GM23338 (cell line): ENCODE measurements around the gene MATK. TPM values are rescaled to one million over a fixed set of nuclear protein-coding genes. Genes with fewer than 3 reads are reported as not detected.

Source experiments
- ATAC-seq: fragments of 200-7000 bp; cut with Tn5 transposase; 3 replicates; pipeline ENCODE4 v1.9.1; 2020
- DNase-seq: peaks from one replicate; pipeline ENCODE4 v3.0.0-alpha.2; 2015; ENCODE audit warnings: low spot score
- H2AFZ ChIP-seq: fragments of 200-600 bp; sonication (generic); 2 replicates; pipeline ENCODE4 v1.8.0; 2016; ENCODE audit warnings: antibody characterized with exemption, mild to moderate bottlenecking, moderate library complexity
- H3F3A ChIP-seq: fragments of 200-600 bp; sonication (generic); replicated peaks from 2 replicates; pipeline ENCODE4 v1.8.0; 2017; ENCODE audit warnings: antibody characterized with exemption, mixed run types, low read depth
- H3K27ac ChIP-seq: fragments of 200-600 bp; sonication (generic); 2 replicates; pipeline ENCODE4 v1.6.1; 2016; ENCODE audit warnings: low read depth
- H3K27me3 ChIP-seq: fragments of 200-600 bp; sonication (generic); 2 replicates; pipeline ENCODE4 v1.8.0; 2016; ENCODE audit warnings: mild to moderate bottlenecking, mixed run types, moderate library complexity; ENCODE audit not compliant: insufficient read depth
- H3K36me3 ChIP-seq: fragments of 200-600 bp; sonication (generic); 2 replicates; pipeline ENCODE4 v1.8.0; 2016; ENCODE audit warnings: mild to moderate bottlenecking; ENCODE audit not compliant: insufficient read depth
- H3K4me1 ChIP-seq: fragments of 200-600 bp; sonication (generic); 2 replicates; pipeline ENCODE4 v1.8.0; 2016; ENCODE audit warnings: mild to moderate bottlenecking, moderate library complexity; ENCODE audit not compliant: insufficient read depth
- H3K4me2 ChIP-seq: fragments of 200-600 bp; sonication (generic); 2 replicates; pipeline ENCODE4 v1.7.1; 2017; ENCODE audit warnings: mixed run types
- H3K4me3 ChIP-seq: fragments of 200-600 bp; sonication (generic); 2 replicates; pipeline ENCODE4 v1.6.1; 2016; ENCODE audit warnings: mixed run types
- H3K79me2 ChIP-seq: fragments of 200-600 bp; sonication (generic); replicated peaks from 2 replicates; pipeline ENCODE4 v1.8.0; 2017; ENCODE audit warnings: mild to moderate bottlenecking; ENCODE audit not compliant: insufficient read depth
- H3K9me2 ChIP-seq: fragments of 200-600 bp; sonication (generic); 2 replicates; pipeline ENCODE4 v1.8.0; 2017; ENCODE audit not compliant: insufficient read depth
- H4K20me1 ChIP-seq: fragments of 200-600 bp; sonication (generic); replicated peaks from 2 replicates; pipeline ENCODE4 v1.8.0; 2017; ENCODE audit warnings: mild to moderate bottlenecking; ENCODE audit not compliant: insufficient read depth
- H3K27ac Mint-ChIP-seq: 2 replicates; pipeline ENCODE4 v1.8.0; 2020; ENCODE audit warnings: inconsistent platforms, mild to moderate bottlenecking, moderate library complexity, mixed read lengths
- H3K27me3 Mint-ChIP-seq: 3 replicates; pipeline ENCODE4 v1.8.0; 2022; ENCODE audit warnings: low read depth, mild to moderate bottlenecking, moderate library complexity, mixed read lengths, inconsistent platforms; ENCODE audit not compliant: insufficient read depth, poor library complexity
- H3K36me3 Mint-ChIP-seq: 3 replicates; pipeline ENCODE4 v1.8.0; 2021; ENCODE audit warnings: low read depth, mild to moderate bottlenecking, inconsistent platforms, moderate library complexity, mixed read lengths
- H3K4me1 Mint-ChIP-seq: 3 replicates; pipeline ENCODE4 v1.8.0; 2020; ENCODE audit warnings: mild to moderate bottlenecking, inconsistent platforms, mixed read lengths
- H3K4me3 Mint-ChIP-seq: 3 replicates; pipeline ENCODE4 v1.8.0; 2021; ENCODE audit warnings: moderate library complexity, mild to moderate bottlenecking, inconsistent platforms, mixed read lengths
- H3K9me3 Mint-ChIP-seq: 3 replicates; pipeline ENCODE4 v1.8.0; 2020; ENCODE audit warnings: moderate library complexity, mild to moderate bottlenecking, inconsistent platforms, mixed read lengths
- CREB1 ChIP-seq: fragments of 250-450 bp; sonication (Bioruptor Pico); IDR thresholded peaks from 2 replicates; pipeline ENCODE4 v1.5.0; 2020; ENCODE audit warnings: low read depth, mild to moderate bottlenecking, moderate library complexity
- EZH2 ChIP-seq: fragments of 200-600 bp; sonication (generic); IDR thresholded peaks from one replicate; pipeline ENCODE4 v1.8.0; 2017; ENCODE audit warnings: antibody characterized with exemption, mild to moderate bottlenecking, low read depth; ENCODE audit not compliant: unreplicated experiment
- JUNB ChIP-seq: IDR thresholded peaks from one replicate; pipeline ENCODE4 v1.6.1; 2016; ENCODE audit warnings: antibody characterized with exemption; ENCODE audit not compliant: unreplicated experiment
- POLR2AphosphoS5 ChIP-seq: IDR thresholded peaks from 2 replicates; pipeline ENCODE4 v1.6.1; 2016; ENCODE audit warnings: antibody characterized with exemption, low read depth
- STAT1 ChIP-seq: IDR thresholded peaks from one replicate; pipeline ENCODE4 v1.6.1; 2016; ENCODE audit warnings: antibody characterized with exemption; ENCODE audit not compliant: unreplicated experiment
- ZNF114 ChIP-seq: fragments of 250-450 bp; sonication (Bioruptor Pico); IDR thresholded peaks from 2 replicates; pipeline ENCODE4 v1.5.0; 2020; ENCODE audit warnings: mild to moderate bottlenecking, moderate library complexity
- ZNF331 ChIP-seq: fragments of 250-450 bp; sonication (Bioruptor Pico); IDR thresholded peaks from 2 replicates; pipeline ENCODE4 v1.5.0; 2020; ENCODE audit warnings: low read depth, mild to moderate bottlenecking, moderate library complexity
- polyA plus RNA-seq: library from polyadenylated mRNA; unstranded; fragments of >200 nt; fragmentation: Nextera tagmentation; extraction: Ambion mirVana; gene quantifications from 2 replicates; pipeline ENCODE4 v1.2.1, GENCODE V29; 2016
- total RNA-seq: library from RNA; depleted of rRNA; stranded (reverse); fragments of >200 nt; shearing (Covaris generic); gene quantifications from 2 replicates; pipeline ENCODE4 v1.2.3, GENCODE V29; 2014
- TF ChIP-seq, protein P1 (sequence below): IDR thresholded peaks from one replicate; pipeline ENCODE4 v1.6.1; 2018; ENCODE audit warnings: antibody characterized with exemption; ENCODE audit not compliant: unreplicated experiment
- TF ChIP-seq, protein P2 (sequence below): IDR thresholded peaks from 2 replicates; pipeline ENCODE4 v1.6.1; 2016; ENCODE audit warnings: antibody characterized with exemption

Gene MATK
- total and polyA plus RNA-seq, 2 experiments from 2014 or later: 13.4 to 21.4 TPM

DNA sequence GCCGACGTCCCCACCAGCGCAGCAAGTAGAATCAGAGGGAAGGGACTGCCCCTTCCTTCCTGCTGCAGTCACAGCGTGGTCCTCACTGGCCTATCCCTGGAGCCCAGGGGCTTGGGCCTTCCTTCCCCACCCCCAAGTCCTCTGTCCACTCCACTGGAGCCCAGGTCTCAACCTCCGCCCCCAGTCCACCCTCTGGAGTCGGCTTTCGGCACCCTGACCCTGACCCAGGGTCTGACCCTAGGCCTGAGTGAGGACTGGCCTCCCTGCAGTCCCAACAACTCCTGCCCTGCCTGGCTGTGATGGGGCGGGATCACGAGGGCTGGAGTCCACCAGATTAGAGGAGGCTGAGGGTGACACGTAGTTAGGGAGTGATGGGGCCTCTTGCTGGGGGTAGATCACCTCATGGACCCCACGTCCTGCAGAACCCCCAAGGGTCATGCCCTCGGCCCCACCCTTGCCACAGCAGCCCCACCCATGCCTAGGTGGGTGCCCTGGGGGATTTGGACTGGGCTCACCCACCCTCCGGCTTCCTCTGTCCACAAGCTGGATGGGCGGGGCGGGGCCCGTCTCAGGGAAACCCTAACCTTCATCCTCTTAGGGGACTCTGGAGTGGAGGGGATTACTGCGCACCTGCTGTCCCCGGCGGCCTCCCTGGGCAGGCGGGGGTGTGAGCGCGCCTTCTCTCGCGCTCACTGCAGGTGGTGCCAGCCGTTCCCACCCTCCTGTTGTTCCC, 18.0 kb downstream of the MATK start (continued):
- TF ChIP-seq, protein P1, sequence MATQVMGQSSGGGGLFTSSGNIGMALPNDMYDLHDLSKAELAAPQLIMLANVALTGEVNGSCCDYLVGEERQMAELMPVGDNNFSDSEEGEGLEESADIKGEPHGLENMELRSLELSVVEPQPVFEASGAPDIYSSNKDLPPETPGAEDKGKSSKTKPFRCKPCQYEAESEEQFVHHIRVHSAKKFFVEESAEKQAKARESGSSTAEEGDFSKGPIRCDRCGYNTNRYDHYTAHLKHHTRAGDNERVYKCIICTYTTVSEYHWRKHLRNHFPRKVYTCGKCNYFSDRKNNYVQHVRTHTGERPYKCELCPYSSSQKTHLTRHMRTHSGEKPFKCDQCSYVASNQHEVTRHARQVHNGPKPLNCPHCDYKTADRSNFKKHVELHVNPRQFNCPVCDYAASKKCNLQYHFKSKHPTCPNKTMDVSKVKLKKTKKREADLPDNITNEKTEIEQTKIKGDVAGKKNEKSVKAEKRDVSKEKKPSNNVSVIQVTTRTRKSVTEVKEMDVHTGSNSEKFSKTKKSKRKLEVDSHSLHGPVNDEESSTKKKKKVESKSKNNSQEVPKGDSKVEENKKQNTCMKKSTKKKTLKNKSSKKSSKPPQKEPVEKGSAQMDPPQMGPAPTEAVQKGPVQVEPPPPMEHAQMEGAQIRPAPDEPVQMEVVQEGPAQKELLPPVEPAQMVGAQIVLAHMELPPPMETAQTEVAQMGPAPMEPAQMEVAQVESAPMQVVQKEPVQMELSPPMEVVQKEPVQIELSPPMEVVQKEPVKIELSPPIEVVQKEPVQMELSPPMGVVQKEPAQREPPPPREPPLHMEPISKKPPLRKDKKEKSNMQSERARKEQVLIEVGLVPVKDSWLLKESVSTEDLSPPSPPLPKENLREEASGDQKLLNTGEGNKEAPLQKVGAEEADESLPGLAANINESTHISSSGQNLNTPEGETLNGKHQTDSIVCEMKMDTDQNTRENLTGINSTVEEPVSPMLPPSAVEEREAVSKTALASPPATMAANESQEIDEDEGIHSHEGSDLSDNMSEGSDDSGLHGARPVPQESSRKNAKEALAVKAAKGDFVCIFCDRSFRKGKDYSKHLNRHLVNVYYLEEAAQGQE: no peak
- TF ChIP-seq ZNF331 (CRISPR knock-in tag) (no peak), ZNF114 (CRISPR knock-in tag) (no peak)

DNA sequence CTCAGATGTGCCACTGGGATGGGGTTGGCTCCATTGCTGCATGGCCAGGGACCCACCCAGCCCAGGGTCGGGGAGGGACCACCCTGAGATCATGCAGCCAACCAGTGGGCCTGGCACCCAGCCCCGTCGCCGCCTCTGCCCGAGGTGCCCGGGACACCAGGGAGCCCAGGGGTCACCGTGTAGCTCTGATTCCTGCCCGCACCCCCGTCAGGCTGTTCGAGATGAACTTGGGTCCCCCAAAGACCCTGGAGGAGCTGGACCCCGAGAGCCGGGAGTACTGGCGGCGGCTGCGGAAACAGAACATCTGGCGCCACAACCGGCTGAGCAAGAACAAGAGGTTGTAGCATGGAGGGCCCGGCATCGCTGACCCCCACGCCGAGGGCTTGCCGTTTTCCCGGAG, 19.1 kb downstream of the MATK start:
- Mint-ChIP-seq H3K36me3 (peaks cover 9% of the 10 kb centered on the region), H3K9me3 (no peaks in the 10 kb centered on the region; the same call in 1 of the 3 replicates), H3K4me1 (peaks cover 8% of the 10 kb centered on the region), H3K4me3 (no peak overlapping the region), H3K27me3 (peaks cover 9% of the 10 kb centered on the region), H3K27ac (no peak overlapping the region)
- Histone ChIP-seq H3K36me3 (no peaks in the 10 kb centered on the region), H3K27me3 (no peaks in the 10 kb centered on the region), H3K79me2 (peaks cover 7% of the 10 kb centered on the region; the same call in 1 of the 2 replicates), H2AFZ (no peak overlapping the region), H4K20me1 (no peaks in the 10 kb centered on the region; the same call in 1 of the 2 replicates), H3K4me2 (no peak overlapping the region), H3K27ac (no peak overlapping the region), H3K4me1 (no peaks in the 10 kb centered on the region), H3F3A (0 out of 2 replicates have a peak, but pooled peaks cover 4% of the 10 kb centered on the region), H3K9me2 (no peaks in the 10 kb centered on the region; the same call in 1 of the 2 replicates), H3K4me3 (no peak overlapping the region)
- ATAC-seq (no peak), DNase-seq (no peak)
- TF ChIP-seq STAT1 (no peak), EZH2 (no peak), JUNB (no peak), ZNF331 (CRISPR knock-in tag) (no peak), CREB1 (CRISPR knock-in tag) (no peak), POLR2AphosphoS5 (no peak), ZNF114 (CRISPR knock-in tag) (no peak)
- TF ChIP-seq, protein P1: no peak
- TF ChIP-seq, protein P2, sequence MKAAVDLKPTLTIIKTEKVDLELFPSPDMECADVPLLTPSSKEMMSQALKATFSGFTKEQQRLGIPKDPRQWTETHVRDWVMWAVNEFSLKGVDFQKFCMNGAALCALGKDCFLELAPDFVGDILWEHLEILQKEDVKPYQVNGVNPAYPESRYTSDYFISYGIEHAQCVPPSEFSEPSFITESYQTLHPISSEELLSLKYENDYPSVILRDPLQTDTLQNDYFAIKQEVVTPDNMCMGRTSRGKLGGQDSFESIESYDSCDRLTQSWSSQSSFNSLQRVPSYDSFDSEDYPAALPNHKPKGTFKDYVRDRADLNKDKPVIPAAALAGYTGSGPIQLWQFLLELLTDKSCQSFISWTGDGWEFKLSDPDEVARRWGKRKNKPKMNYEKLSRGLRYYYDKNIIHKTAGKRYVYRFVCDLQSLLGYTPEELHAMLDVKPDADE: no peak
